IMR-90 (cell line): ENCODE data around the gene ATP4B. TPM values are rescaled to one million over a fixed set of nuclear protein-coding genes. Genes with fewer than 3 reads are reported as not detected.

Experiments
- ATAC-seq: fragments of 200-7000 bp; cut with Tn5 transposase; 2 replicates; pipeline ENCODE4 v1.9.1; 2020; ENCODE audit warnings: low read depth, mild to moderate bottlenecking, moderate library complexity
- BruUV-seq: library from RNA; stranded (reverse); fragments of 400-500 nt; replicated peaks from 2 replicates; lab custom pipeline; 2021; lab: Mats Ljungman, UMichigan
- CTCF ChIA-PET: fragments of 300-600 bp; formaldehyde crosslinking; extraction: SDS; loops from one replicate; lab custom pipeline; 2021; ENCODE audit warnings: antibody characterized with exemption; lab: Yijun Ruan, JAX
- POLR2A ChIA-PET: fragments of 300-600 bp; sonication (Branson Sonifier 250); formaldehyde crosslinking; loops from one replicate; lab custom pipeline; 2022; ENCODE audit warnings: antibody characterized with exemption; ENCODE audit not compliant: unreplicated experiment; lab: Charles Lee
- DNase-seq: peaks from one replicate; pipeline ENCODE4 v3.0.0; 2013
- H2AFZ ChIP-seq: replicated peaks from 2 replicates; pipeline ENCODE3; 2013; ENCODE audit warnings: low read length, mild to moderate bottlenecking; ENCODE audit not compliant: poor library complexity
- H2AK5ac ChIP-seq: 2 replicates; pipeline ENCODE4 v1.6.1; 2013; ENCODE audit warnings: low read depth, low read length, inconsistent platforms
- H2AK9ac ChIP-seq: replicated peaks from 2 replicates; pipeline ENCODE3; 2013; ENCODE audit warnings: mild to moderate bottlenecking, low read depth, low read length, moderate library complexity; ENCODE audit not compliant: poor library complexity
- H2BK120ac ChIP-seq: 2 replicates; pipeline ENCODE4 v1.6.1; 2013; ENCODE audit warnings: low read depth, low read length, inconsistent platforms
- H2BK15ac ChIP-seq: 3 replicates; pipeline ENCODE4 v1.6.1; 2013; ENCODE audit warnings: low read depth, low read length, inconsistent platforms
- H2BK20ac ChIP-seq: 2 replicates; pipeline ENCODE4 v1.6.1; 2013; ENCODE audit warnings: low read depth, mild to moderate bottlenecking, inconsistent platforms, low read length, moderate library complexity
- H2BK5ac ChIP-seq: 2 replicates; pipeline ENCODE4 v1.6.1; 2013; ENCODE audit warnings: mild to moderate bottlenecking, low read depth, low read length, inconsistent platforms; ENCODE audit not compliant: poor library complexity, severe bottlenecking
- H3K14ac ChIP-seq: replicated peaks from 2 replicates; pipeline ENCODE4 v1.6.1; 2013; ENCODE audit warnings: low read depth, low read length, inconsistent platforms
- H3K18ac ChIP-seq: 2 replicates; pipeline ENCODE4 v1.6.1; 2013; ENCODE audit warnings: low read depth, low read length, control low read depth
- H3K23ac ChIP-seq: 2 replicates; pipeline ENCODE4 v1.6.1; 2013; ENCODE audit warnings: low read depth, low read length, inconsistent platforms
- H3K27ac ChIP-seq: 2 replicates; pipeline ENCODE4 v1.5.1; 2013; ENCODE audit warnings: mild to moderate bottlenecking, control low read depth, low read length; ENCODE audit not compliant: insufficient read depth
- H3K27me3 ChIP-seq: 2 replicates; pipeline ENCODE4 v1.6.1; 2013; ENCODE audit warnings: low read length; ENCODE audit not compliant: control insufficient read depth, insufficient read depth
- H3K36me3 ChIP-seq: 2 replicates; pipeline ENCODE4 v1.6.1; 2013; ENCODE audit warnings: low read length, mixed read lengths; ENCODE audit not compliant: control insufficient read depth, insufficient read depth
- H3K4ac ChIP-seq: 2 replicates; pipeline ENCODE4 v1.6.1; 2013; ENCODE audit warnings: low read depth, low read length, inconsistent platforms
- H3K4me1 ChIP-seq: 2 replicates; pipeline ENCODE4 v1.6.1; 2013; ENCODE audit warnings: low read length, mixed read lengths; ENCODE audit not compliant: control insufficient read depth, insufficient read depth
- H3K4me2 ChIP-seq: 2 replicates; pipeline ENCODE4 v1.6.1; 2013; ENCODE audit warnings: low read depth, mild to moderate bottlenecking, control low read depth, low read length, moderate library complexity
- H3K4me3 ChIP-seq: 2 replicates; pipeline ENCODE4 v1.5.1; 2013; ENCODE audit warnings: low read depth, mild to moderate bottlenecking, control low read depth, low read length, moderate library complexity; ENCODE audit not compliant: insufficient read depth
- H3K56ac ChIP-seq: 2 replicates; pipeline ENCODE4 v1.6.1; 2013; ENCODE audit warnings: low read length, inconsistent platforms; ENCODE audit not compliant: insufficient read depth; ENCODE audit errors: extremely low read depth
- H3K79me1 ChIP-seq, 2 experiments: 2 replicates each; pipeline ENCODE4 v1.6.1; 2013; ENCODE audit warnings: low read length in 2 of 2, inconsistent platforms in 1 of 2, low read depth in 1 of 2
- H3K9ac ChIP-seq: 2 replicates; pipeline ENCODE4 v1.6.1; 2013; ENCODE audit warnings: low read depth, low read length, control low read depth
- H3K9me1 ChIP-seq: 2 replicates; pipeline ENCODE4 v1.6.1; 2013; ENCODE audit warnings: low read length, inconsistent platforms; ENCODE audit not compliant: insufficient read depth
- H3K9me3 ChIP-seq: 2 replicates; pipeline ENCODE4 v1.6.1; 2013; ENCODE audit warnings: low read length; ENCODE audit not compliant: control insufficient read depth, insufficient read depth
- H4K20me1 ChIP-seq: 2 replicates; pipeline ENCODE4 v1.6.1; 2013; ENCODE audit warnings: low read length, inconsistent platforms; ENCODE audit not compliant: insufficient read depth
- H4K5ac ChIP-seq: 2 replicates; pipeline ENCODE4 v1.6.1; 2013; ENCODE audit warnings: mild to moderate bottlenecking, low read depth, low read length, control low read depth
- H4K8ac ChIP-seq, 2 experiments: 2 replicates each; pipeline ENCODE4 v1.6.1; 2013; ENCODE audit warnings: low read depth in 2 of 2, low read length in 2 of 2, control low read depth in 1 of 2, inconsistent platforms in 1 of 2
- H4K91ac ChIP-seq: 2 replicates; pipeline ENCODE4 v1.6.1; 2013; ENCODE audit warnings: low read depth, low read length, inconsistent platforms; ENCODE audit not compliant: insufficient read depth
- BHLHE40 ChIP-seq: fragments of 150-350 bp; IDR thresholded peaks from 2 replicates; pipeline ENCODE4 v1.6.1; 2016; ENCODE audit warnings: mild to moderate bottlenecking, low read depth, low read length
- FOS ChIP-seq: fragments of 150-350 bp; IDR thresholded peaks from 2 replicates; pipeline ENCODE4 v1.6.1; 2016; ENCODE audit warnings: low read depth, low read length
- MAFK ChIP-seq: IDR thresholded peaks from 2 replicates; pipeline ENCODE4 v1.6.1; 2012; ENCODE audit warnings: low read depth, low read length, improper control_type of control experiment
- MXI1 ChIP-seq: IDR thresholded peaks from 2 replicates; pipeline ENCODE4 v1.6.1; 2012; ENCODE audit warnings: low read depth, mild to moderate bottlenecking, low read length, moderate library complexity, borderline replicate concordance
- NFE2L2 ChIP-seq: fragments of 150-350 bp; IDR thresholded peaks from 2 replicates; pipeline ENCODE4 v1.6.1; 2016; ENCODE audit warnings: low read depth, mild to moderate bottlenecking, low read length
- POLR2A ChIP-seq: IDR thresholded peaks from 2 replicates; pipeline ENCODE4 v1.6.1; 2012; ENCODE audit warnings: mild to moderate bottlenecking, low read depth, low read length
- RFX5 ChIP-seq: IDR thresholded peaks from 2 replicates; pipeline ENCODE4 v1.8.0; 2012; ENCODE audit warnings: low read depth, mild to moderate bottlenecking, low read length, moderate library complexity
- USF2 ChIP-seq: fragments of 150-350 bp; IDR thresholded peaks from 2 replicates; pipeline ENCODE4 v1.6.1; 2017; ENCODE audit warnings: mild to moderate bottlenecking, antibody characterized with exemption, low read length, low read depth
- WGBS, 2 experiments: methylation state at CpG; one replicate each; pipeline versions ENCODE4 v1.1.5 to v1.1.7; 2013; ENCODE audit warnings: missing lambda C conversion rate in 2 of 2; ENCODE audit not compliant: insufficient read length in 1 of 2; ENCODE audit errors: extremely low coverage in 2 of 2; 5-methylcytosine and 5-hydroxymethylcytosine counted together
- dilution Hi-C: fragments of 300-500 bp; cut with HindIII; formaldehyde crosslinking; loops from one replicate; pipeline ENCODE4 v1.14.3; 2018; ENCODE audit warnings: low sequenced_read_pairs; ENCODE audit not compliant: unreplicated experiment
- in situ Hi-C: fragments of 300-500 bp; cut with MboI; formaldehyde crosslinking; loops from 3 replicates; pipeline ENCODE4 v1.14.3; 2019; ENCODE audit warnings: low sequenced_read_pairs, inconsistent platforms, mixed read lengths
- intact Hi-C: fragments of 100-400 bp; cut with micrococcal nuclease; formaldehyde crosslinking; loops from 2 replicates; pipeline ENCODE4 v1.10.0; 2022
- polyA plus RNA-seq, 3 experiments: library from polyadenylated mRNA; depleted of rRNA; stranded (reverse); fragments of >200 nt; gene quantifications; 2 replicates each; pipeline ENCODE4 v1.2.3, GENCODE V29; 2012; ENCODE audit warnings: low replicate concordance in 1 of 3
- total RNA-seq: library from RNA; depleted of rRNA; stranded (reverse); fragments of >200 nt; gene quantifications from 2 replicates; pipeline ENCODE4 v1.2.3, GENCODE V29; 2012

Gene ATP4B
- total and polyA plus RNA-seq, 2 of the 4 experiments (the other 2 are of a cell fraction): not detected

GRCh38 chr13:113641426-113641825 is 16.6 kb downstream of the ATP4B start:
- in situ Hi-C loops (no loop called here), intact Hi-C loops (no loop called here), dilution Hi-C loops (no loop called here)
- Histone ChIP-seq H4K91ac (no peak overlapping the region), H4K8ac (no peak overlapping the region), H3K9me1 (peaks cover 10% of the 10 kb centered on the region; the same call in 1 of the 2 replicates), H2BK120ac (no peak overlapping the region), H3K4me3 (no peak overlapping the region), H3K27ac (no peak overlapping the region), H3K18ac (no peak overlapping the region), H3K4ac (no peak overlapping the region), H2BK5ac (no peak overlapping the region), H2AK5ac (no peak overlapping the region), H3K9me3 (no peaks in the 10 kb centered on the region), H3K36me3 (peaks cover 35% of the 10 kb centered on the region), H3K23ac (no peak overlapping the region), H3K4me2 (no peak overlapping the region), H3K79me1 (peaks cover 8 to 14% of the 10 kb centered on the region in 2 experiments; a peak in 3 of 4 replicates), H3K4me1 (no peaks in the 10 kb centered on the region), H3K27me3 (no peaks in the 10 kb centered on the region), H2AFZ (no peak overlapping the region), H3K14ac (no peak overlapping the region), H3K9ac (no peak overlapping the region), H3K56ac (no peak overlapping the region), H2BK15ac (no peak overlapping the region), H4K20me1 (no peaks in the 10 kb centered on the region; the same call in 1 of the 2 replicates), H4K5ac (no peak overlapping the region), H2BK20ac (no peak overlapping the region), H2AK9ac (no peak overlapping the region)
- ChIA-PET CTCF (no interaction called here), POLR2A (no interaction called here)
- WGBS, 2 experiments: 100% methylated on average over 1 of the region's 7 CpGs; no CpG with 5 or more reads in 1 of the 2 experiments
- no peak for ATAC-seq
- no peak for DNase-seq
- no TSS peak for BruUV-seq
- TF ChIP-seq POLR2A (no peak), NFE2L2 (no peak), BHLHE40 (no peak), MAFK (no peak), FOS (no peak), USF2 (no peak), RFX5 (no peak), MXI1 (no peak)
